Breast epithelium (tissue), 3 donors: Measurements from ENCODE around the gene ASCC2.

ENCODE experiments used
- POLR2A ChIP-seq: fragments of 450-650 bp; IDR thresholded peaks from one replicate; pipeline ENCODE4 v1.6.1; 2016; ENCODE audit warnings: antibody characterized with exemption, mild to moderate bottlenecking, moderate library complexity
- POLR2AphosphoS5 ChIP-seq, 3 donors: sonication (generic); formaldehyde crosslinking; IDR thresholded peaks; one replicate each; pipeline ENCODE4 v1.6.1; 2017; ENCODE audit warnings: antibody characterized with exemption in 3 of 3
- TF ChIP-seq, protein P1 (sequence below), 3 donors: fragments of 450-650 bp; IDR thresholded peaks; one replicate each; pipeline ENCODE4 v1.5.1; 2016 to 2017; ENCODE audit warnings: antibody characterized with exemption in 3 of 3, mild to moderate bottlenecking in 3 of 3, moderate library complexity in 3 of 3

DNA sequence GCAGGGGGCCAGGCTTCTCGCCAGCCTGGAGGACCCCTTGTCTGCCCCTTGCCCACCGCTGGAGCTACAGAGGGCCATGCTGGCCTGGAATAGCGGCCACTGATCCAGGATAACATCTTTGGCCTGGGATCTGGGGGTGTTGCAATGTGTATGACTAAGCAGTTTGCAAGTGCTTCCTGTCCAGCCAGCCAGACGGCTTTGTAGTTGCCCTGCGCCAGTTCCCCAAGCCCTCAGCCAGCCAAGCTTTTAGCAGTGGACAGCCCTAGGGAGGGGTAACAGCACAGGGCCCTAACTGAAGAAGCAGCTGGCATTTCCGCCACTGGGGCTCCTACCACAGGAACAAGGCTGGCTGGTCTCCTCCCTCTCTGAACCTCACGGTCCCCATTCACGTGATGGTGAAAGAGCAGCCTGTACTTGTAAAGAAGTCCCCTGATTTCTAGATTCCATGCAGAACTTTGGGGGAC lies 38.8 kb downstream of the ASCC2 start:
- TF ChIP-seq POLR2A (no peak), POLR2AphosphoS5 (IDR thresholded peaks at IDR 0.05) (peak; percentile 81 to 91 (median 87))
- TF ChIP-seq, protein P1, sequence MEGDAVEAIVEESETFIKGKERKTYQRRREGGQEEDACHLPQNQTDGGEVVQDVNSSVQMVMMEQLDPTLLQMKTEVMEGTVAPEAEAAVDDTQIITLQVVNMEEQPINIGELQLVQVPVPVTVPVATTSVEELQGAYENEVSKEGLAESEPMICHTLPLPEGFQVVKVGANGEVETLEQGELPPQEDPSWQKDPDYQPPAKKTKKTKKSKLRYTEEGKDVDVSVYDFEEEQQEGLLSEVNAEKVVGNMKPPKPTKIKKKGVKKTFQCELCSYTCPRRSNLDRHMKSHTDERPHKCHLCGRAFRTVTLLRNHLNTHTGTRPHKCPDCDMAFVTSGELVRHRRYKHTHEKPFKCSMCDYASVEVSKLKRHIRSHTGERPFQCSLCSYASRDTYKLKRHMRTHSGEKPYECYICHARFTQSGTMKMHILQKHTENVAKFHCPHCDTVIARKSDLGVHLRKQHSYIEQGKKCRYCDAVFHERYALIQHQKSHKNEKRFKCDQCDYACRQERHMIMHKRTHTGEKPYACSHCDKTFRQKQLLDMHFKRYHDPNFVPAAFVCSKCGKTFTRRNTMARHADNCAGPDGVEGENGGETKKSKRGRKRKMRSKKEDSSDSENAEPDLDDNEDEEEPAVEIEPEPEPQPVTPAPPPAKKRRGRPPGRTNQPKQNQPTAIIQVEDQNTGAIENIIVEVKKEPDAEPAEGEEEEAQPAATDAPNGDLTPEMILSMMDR (IDR thresholded peaks at IDR 0.05) = peak in 2 of 3 donors; percentile 43 to 54
